NOMO-1 treated with dmso at 0.1 percent for 144 hours (cell line): Measurements from ENCODE around the gene MDN1.
"Not testable (repeated sequence)": the region's sequence is repeated elsewhere in the genome, so short reads cannot be mapped to it uniquely, and the experiment has no call there.

ENCODE experiments used
- DNase-seq: peaks from one replicate; lab custom pipeline; 2025; ENCODE audit not compliant: unreplicated experiment; lab: John Stamatoyannopoulos, UW

Gene MDN1

DNA sequence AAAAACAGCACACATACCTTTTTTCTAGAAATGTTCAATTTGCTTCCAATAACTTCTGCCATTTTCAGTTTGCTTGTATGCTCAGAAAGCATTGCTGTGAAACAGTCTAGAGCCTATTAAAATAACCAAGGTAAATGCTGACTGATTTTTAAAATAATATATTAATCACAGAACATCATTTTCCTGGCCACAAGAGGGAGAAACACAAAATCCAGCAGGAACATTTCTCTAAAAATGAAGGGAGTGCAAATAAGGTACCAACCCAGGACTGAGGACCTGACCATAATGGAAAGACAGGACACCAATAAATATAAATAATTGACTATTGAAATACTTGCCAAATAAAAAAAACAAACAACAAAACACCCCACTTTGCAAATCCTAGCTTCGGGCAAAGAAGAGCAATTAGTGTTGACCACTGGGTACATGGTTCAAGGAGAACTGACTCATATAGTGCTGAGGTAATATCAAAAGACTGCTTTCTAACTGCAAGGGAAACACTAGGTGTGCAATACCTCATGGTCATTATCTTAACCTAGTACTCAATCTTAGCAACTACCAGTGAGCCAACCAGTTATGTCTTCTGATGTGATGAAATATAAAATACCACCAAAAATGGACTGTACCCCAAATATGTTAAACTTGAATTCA is 42.9 kb downstream of the MDN1 start:
- no peak for DNase-seq

DNA sequence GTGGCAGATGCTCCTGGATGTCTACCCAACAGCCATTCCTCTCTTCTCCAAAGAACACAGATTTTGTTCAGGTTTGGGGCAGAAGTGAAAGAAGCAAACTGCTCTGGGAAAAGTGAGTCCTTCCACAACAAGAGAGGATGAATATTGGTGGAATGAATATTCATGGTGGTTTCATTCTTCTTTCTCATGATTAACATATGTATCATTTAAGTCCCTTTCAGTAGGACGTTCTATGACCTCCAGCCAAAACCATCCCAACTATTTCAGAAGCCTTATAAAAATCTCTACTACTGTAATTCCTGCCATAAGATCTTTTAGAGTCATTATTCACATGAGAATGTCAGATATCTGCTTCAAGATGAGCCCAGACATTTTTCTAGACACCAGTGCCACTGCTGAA is 44.4 kb downstream of the MDN1 start:
- DNase-seq, result no peak

DNA sequence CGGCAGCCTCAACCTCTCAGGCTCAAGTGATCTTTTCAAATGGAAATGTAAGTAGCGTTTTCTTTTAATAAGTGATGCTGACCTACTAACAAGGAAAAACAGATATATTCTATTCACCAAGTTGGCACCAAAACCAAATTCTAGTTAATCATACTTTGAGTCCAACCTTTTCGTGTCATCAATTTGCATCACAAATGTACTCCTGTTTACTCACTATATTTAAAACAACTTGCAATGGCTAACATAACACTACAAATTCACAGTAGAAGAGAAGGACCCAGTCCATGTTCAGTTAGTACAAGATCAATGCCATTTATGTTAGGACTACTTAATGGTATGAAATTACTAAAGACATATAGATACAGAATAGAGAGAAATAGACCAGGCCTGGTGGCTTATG is 50.0 kb downstream of the MDN1 start:
- no peak for DNase-seq

DNA sequence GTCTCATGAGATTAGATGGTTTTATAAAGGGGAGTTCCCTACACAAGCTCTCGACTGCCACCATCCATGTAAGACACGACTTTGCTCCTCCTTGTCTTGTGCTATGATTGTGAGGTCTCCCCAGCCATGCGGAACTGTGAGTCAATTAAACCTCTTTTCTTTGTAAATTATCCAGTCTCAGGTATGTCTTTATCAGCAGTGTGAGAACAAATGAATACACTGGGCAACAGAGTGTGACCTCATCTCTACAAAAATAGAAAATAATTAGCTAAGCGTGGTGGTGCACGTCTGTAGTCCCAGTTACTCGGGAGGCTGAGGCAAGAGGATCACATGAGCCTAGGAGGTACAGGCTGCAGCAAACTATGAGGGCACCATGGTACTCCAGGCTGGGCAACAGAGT is 51.3 kb downstream of the MDN1 start:
- no peak for DNase-seq

DNA sequence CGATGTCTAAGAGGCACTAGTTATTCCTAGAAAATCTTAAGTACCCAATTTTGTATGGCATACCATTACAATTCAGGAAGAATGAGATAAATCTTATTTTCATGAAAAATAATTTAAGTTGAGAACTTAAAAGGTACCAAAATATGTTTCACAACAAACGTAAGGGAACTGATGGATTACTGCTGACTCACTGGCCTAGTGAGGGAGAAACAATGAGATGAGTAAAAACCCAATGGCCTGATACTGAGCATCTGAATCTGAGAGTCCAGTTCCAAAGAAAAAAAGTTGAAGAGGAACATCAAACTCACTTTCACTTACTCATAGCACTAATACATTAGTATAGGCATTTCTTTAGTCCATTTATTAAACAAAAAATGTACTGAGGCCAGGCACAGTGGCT is 56.0 kb downstream of the MDN1 start:
- DNase-seq, result no peak

DNA sequence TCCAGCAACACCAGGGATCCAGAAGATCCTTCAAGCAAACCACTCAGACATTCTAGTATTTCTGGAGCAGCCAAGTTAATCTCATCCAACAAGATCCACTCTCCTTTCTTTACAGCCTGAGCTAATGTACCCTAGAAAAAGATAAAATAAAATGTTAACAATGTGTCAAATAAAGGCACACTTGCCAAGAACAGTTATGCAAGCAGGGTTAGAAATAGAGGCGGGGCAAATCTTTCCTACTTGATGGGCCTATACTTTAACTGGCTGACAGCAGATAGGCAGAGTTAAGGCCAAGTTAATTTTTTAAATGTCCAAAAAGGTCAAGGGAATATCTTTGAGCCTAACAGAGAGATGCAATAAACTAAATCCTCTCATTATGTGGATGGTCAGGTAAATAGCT is 60.8 kb downstream of the MDN1 start:
- no peak for DNase-seq

DNA sequence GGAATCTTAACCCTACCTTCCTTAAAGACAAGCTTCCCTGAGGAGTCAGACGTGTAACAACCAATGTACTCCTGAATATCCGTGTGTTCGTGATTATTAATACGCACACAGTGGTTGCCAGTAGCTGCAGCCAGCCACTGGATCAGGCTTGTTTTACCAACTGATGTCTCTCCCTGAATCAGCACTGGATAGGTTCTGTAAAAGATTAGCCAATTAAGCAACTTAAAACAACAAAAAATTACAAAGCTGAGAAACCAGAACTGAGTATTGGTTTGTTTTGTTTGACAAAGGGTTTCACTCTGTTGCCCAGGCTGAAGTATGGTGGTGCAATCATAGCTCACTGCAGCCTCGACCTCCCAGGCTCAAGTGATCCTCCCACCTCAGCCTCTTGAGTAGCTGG is 69.3 kb downstream of the MDN1 start:
- DNase-seq, result no peak

DNA sequence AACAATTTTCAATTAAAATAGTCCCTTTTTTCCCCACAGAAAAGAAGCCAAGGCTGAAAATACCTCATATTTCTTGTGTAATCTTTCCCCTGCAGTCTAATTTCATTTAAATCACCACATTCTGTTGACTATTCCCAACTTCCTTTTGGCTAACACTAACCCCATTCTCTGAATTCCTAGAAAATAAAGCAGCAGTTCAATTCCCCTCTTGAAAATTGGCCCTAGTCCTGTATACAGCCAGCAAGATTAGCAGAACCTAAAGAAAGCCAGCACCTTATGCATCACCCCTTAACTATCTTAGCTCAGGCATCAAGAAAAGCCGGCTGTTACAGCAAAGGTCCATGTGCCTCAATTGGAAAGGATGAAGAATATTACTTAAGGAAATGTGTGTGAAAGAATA is 69.7 kb downstream of the MDN1 start:
- DNase-seq, result no peak

DNA sequence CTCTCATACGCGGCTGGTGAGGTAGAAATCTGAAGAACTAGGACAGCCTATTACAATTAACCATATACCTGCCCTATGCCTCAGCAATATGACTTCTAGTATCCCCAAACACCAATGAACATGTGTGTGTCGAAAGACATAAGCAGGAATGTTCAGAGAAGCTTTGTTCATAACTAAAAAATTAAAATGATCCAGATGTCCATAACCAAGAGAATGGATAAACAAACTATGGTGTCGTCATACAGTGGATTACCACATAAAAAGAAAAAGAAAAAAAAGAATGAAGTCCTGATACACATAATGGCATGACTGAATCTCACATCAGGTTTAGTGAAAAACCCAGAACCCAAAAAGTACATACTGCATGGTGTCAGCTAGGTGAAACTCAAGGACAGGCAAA is 73.9 kb downstream of the MDN1 start:
- no peak for DNase-seq

DNA sequence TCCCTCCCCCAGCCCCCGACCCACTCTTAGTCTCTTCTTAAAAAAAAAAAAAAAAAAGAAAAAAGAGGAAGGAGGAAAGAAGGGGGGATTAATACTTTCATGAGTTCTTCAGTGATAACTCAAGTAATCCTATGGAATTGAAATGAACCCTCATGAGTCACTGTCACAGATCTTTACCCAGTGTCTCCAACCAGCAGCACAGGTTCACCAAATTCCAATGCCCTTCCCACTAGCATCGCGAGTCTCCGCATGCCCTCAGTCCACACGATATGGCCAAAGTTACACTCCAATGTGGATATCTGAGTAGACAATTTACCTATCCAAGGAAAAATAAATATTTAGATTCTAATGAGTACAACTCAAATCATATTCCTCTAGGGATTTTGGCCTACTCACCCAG is 74.5 kb downstream of the MDN1 start:
- no peak for DNase-seq

DNA sequence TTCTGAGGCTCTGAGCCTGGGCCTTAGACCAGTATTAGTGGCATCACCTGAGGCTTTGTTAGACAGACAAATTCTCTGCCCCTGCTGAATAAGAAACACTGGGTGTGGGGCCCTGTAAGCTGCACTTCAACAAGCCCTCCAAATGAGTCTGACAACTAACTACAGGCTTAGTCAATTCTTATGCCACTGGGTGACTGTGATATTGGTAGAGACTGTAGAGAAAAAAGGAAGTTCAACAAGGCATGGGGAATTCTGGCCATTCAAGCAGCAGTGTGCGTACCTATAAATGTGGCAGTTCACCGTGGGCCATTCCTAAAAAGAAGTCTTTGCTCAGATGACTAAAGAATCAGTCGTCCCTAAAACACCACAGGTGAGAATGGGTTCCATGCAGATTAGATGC is 82.7 kb downstream of the MDN1 start:
- peak; percentile 0 for DNase-seq

DNA sequence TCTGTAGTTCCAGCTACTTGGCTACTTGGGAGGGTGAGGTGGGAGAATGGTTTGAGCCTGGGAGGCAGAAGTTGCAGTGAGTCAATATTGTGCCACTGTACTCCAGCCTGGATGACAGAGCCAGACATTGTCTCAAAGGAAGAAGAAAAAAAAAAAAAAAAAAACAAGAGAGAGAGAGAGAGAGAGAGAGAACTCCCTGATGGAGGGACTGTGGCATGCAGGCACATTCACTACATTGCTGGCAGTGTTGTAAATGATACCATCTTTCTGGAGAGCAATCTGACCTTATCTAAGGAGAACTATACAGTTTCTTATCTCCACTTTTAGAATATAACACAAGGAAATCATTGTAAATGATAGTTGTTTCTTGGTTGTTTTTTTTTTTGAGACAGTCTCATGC is 85.1 kb downstream of the MDN1 start:
- DNase-seq, result no peak

DNA sequence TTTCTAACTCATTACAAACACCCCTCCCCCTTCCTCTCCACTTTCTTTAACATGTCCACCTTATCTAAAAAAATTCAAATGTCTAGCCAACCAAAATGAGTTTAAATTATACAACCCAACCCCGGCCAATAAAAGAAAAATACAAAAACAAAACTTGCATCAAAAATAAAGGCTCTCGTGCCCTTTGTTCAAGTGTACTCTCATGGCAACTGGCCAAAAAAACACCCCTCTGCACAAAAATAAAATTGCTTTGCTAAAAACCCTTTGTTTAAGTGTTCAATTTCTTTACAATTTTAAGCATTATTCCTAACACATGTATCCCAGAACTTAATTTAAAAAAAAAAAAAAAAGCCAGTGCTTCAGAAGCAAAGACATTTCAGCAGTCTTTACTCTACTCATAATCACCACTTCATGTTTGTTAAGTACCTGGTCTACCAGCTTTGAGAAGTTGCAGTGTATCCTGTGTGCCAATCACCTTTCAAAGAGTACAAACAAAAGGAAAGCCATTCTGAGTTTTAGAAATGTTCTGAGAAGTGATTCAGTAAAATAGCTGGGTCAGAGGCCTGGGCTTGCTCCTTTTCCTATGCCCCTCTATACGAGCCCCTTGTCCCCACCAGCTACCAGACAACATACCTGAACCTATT is 87.5 kb downstream of the MDN1 start:
- no peak for DNase-seq

DNA sequence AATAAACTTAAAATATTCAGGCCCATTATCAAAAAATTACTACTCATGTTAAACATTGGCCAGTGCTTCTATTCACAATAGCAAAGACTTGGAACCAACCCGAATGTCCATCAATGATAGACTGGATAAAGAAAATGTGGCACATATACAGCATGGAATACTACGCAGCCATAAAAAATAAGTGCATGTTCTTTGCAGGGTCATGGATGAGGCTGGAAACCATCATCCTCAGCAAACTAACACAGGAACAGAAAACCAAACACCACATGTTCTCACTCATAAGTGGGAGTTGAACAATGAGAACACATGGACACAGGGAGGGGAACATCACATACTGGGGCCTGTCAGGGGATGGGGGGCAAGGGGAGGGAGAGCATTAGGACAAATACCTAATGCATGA is 88.3 kb downstream of the MDN1 start:
- not testable (repeated sequence) for DNase-seq

DNA sequence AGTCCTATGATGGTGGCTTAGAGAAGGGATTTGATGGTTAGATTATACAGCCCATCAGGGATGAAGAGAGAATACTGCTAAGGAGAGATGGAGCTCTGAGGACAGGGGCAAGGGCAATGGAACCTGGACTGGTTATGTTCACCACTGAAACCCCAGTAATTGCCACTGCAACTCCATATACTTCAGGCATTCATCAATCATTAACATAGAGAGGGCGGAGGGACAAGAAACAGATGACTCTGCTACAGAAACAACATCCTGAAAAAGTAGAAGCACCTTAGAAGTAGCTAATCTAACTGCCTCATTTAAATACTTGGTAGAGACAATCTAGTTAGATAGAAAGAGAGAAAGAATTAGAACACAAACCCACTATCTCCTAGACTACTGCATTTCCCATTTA is 89.8 kb downstream of the MDN1 start:
- DNase-seq, result no peak

DNA sequence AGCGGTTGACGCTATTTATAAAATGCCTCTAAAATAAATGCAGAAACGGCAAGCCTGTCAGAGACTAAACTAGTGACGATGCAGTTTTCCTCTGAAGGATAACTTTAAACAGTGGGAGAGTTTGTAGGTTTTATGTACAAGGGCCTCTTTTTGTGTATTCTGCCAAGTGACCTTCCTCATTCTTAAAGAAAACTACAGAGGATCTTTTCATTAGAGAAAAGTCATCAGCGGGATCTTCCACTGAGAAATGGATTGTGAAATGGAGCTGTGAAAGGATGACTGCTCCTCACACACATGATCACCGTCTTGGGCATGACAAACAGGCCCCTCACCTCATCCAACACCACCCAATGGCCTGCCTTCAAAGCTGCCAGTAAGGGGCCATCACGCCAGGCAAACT is 92.1 kb downstream of the MDN1 start:
- DNase-seq, result peak; percentile 21

DNA sequence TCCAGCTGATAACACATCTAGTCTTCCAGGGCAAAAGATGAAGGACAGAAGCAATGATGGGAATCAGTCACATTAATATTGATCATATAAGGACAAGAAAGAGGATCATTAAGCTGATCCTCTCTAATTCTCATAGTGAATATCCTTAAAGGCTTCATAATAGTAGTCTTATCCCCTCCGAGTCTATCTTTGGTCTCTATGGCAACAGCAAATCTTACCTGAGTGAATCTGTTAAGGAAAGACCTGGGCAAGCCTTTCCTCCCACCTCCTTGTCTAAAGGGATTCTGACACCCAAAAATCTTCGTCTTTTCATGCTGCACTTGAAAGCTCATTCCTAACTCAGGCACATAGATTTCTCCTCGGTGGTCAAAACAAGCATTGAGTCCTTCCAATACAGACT is 94.6 kb downstream of the MDN1 start:
- DNase-seq, result no peak

DNA sequence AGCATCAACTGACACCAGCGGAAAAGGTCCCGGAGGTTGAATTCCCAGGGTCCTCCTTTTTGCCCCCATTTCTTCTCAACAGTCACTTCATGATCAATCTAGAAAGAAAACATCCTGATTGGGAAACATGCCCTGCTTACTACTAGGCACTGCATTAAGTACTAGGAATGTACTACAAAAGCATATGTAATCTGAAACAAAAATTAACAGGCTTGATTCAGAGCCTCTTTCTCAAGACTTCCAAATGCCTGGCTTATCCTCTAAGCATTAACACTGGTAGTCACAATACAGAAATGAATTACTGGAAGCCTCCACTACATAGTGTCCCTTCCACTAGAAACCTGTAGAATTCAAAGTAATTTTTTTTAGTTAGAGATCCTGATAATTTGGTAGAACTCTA is 96.5 kb downstream of the MDN1 start:
- DNase-seq, result no peak

DNA sequence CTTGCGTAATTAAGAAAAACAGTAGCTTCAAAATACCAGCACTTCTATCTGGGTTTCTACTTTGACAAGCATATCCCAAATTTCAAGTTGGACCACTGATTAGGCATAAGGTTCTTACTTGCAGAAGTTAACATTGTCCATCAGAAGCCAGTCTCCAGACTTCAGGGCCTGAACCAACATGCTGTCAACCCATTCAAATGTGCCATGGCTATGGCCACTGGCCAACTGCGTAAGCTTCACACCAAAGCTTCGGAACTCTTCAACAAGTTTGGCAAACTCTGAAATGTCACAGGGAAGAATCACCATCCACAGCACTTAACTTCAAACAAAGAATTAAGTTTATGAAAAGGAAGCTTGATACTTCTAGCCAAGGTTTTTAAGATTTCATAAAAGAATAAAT is 103.1 kb downstream of the MDN1 start:
- no peak for DNase-seq

DNA sequence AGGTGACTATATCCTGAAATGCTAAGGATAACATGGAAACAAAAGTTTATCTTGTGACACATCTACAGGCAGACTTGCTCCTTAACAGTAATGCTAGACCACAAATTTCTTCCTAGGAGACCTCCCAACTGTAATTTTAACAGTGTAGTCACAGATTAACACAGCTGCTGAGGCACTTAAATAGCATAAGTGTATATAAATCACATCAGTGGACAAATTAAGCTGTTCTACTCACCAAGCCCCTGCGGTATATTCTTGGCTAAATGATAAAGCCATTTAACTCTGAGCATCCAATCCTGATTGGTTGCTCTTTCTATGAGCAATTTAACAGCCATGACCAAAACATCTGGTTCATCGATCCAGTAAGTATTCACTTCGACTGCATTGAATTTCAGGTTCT is 107.8 kb downstream of the MDN1 start:
- DNase-seq, result no peak

DNA sequence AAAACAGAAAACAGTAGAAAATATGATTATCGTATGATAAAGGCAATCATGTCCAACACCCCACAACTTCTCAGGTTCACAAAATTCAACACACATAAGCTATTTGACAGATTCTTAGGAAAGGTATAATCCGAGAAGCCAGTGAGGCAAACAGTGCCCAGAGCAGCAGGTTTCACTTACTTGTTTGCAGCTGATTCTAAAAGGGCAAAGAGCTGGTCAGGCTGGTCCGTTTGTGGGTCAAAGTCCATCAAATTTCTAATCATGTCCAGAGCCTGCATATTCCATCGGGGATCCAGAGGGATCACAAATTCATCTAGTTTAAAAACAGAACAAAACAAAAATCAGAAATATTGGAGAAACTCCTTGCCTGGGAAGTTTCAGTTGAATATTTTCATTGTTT is 111.3 kb downstream of the MDN1 start:
- DNase-seq, result no peak

DNA sequence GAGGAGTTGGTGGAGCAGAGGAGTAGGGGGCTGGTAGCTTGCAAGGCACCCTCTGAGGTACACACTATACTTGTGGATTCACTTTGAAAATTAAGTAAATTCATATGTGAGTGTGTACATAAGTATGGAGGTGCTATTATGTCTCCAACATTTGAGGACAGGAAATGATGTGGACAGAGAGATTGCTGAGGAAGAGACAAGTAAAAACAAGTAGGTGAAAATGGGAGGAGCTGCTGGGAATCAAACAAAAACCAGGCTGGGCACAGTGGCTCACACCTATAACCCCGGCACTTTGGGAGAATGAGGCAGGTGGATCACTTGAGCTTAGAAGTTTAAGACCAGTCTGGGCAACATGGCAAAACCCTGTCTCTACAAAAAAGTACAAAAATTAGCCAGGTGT is 111.8 kb downstream of the MDN1 start:
- DNase-seq, result no peak

DNA sequence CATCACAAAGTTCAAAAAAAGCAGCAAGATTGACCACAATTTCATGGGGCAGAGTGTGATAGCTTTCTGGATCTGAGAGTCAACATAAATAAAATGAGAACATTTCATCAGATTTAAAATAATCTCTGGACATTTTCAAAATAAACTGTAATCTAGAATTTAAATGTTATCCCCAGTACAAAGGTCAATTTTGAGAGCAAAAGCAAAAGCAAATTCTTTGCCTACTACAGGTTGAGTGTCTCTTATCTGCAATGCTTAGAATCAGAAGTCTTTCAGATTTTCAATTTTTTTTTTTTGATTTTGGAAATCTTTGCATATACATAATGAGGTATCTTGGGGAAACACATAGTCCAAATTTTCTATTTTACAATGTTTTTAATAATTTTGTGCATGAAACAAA is 113.5 kb downstream of the MDN1 start:
- no peak for DNase-seq
